HepG2 (cell line): ENCODE measurements around the gene ENTREP3. TPM values are rescaled to one million over a fixed set of nuclear protein-coding genes. Genes with fewer than 3 reads are reported as not detected.
A peak's percentile ranks its signal among the peaks of the same experiment; 100 is the strongest.

Experiments used
- ARNT2 ChIP-seq: sonication (generic); formaldehyde crosslinking; IDR thresholded peaks from 2 replicates; pipeline ENCODE4 v1.8.0; 2022; ENCODE audit warnings: mild to moderate bottlenecking, low read depth, missing genetic modification reagents, moderate library complexity
- BHLHE40 ChIP-seq: IDR thresholded peaks from 2 replicates; pipeline ENCODE4 v1.6.1; 2011; ENCODE audit warnings: low read length, improper control_type of control experiment
- FIP1L1 ChIP-seq: fragments of 200-400 bp; formaldehyde crosslinking; IDR thresholded peaks from 2 replicates; pipeline ENCODE4 v1.6.1; 2018; ENCODE audit warnings: low read depth, mild to moderate bottlenecking, low read length, moderate library complexity, borderline replicate concordance; ENCODE audit not compliant: insufficient read depth
- GMEB1 ChIP-seq: sonication (generic); formaldehyde crosslinking; IDR thresholded peaks from 2 replicates; pipeline ENCODE4 v1.5.1; 2020; ENCODE audit warnings: missing genetic modification reagents, mild to moderate bottlenecking, borderline replicate concordance
- HNF4A ChIP-seq: sonication (generic); formaldehyde crosslinking; IDR thresholded peaks from 2 replicates; pipeline ENCODE4 v1.4.0; 2020; ENCODE audit warnings: missing genetic modification reagents
- MBD4 ChIP-seq: IDR thresholded peaks from 2 replicates; pipeline ENCODE4 v1.6.1; 2012; ENCODE audit warnings: low read length, inconsistent platforms, borderline replicate concordance
- MED1 ChIP-seq: sonication (generic); formaldehyde crosslinking; IDR thresholded peaks from 2 replicates; pipeline ENCODE4 v1.4.0; 2020; ENCODE audit warnings: missing genetic modification reagents
- NR3C1 ChIP-seq: sonication (generic); formaldehyde crosslinking; IDR thresholded peaks from 2 replicates; pipeline ENCODE4 v1.4.0; 2020; ENCODE audit warnings: missing genetic modification reagents
- RBM39 ChIP-seq: fragments of 200-400 bp; formaldehyde crosslinking; IDR thresholded peaks from one replicate; pipeline ENCODE4 v1.6.1; 2018; ENCODE audit warnings: antibody characterized with exemption, mild to moderate bottlenecking, low read depth, low read length; ENCODE audit not compliant: poor library complexity, severe bottlenecking
- REST ChIP-seq, 2 experiments: IDR thresholded peaks; 2 replicates each; pipeline ENCODE4 v1.6.1; 2011 to 2012; ENCODE audit warnings: low read length in 2 of 2, borderline replicate concordance in 1 of 2, low read depth in 1 of 2, mild to moderate bottlenecking in 1 of 2, moderate library complexity in 1 of 2
- ZBTB42 ChIP-seq: sonication (generic); formaldehyde crosslinking; IDR thresholded peaks from 2 replicates; pipeline ENCODE4 v1.5.0; 2020; ENCODE audit warnings: mild to moderate bottlenecking, missing genetic modification reagents
- ZBTB44 ChIP-seq: sonication (generic); formaldehyde crosslinking; IDR thresholded peaks from 2 replicates; pipeline ENCODE4 v1.4.0; 2020; ENCODE audit warnings: missing genetic modification reagents
- ZNF12 ChIP-seq: sonication (generic); formaldehyde crosslinking; IDR thresholded peaks from 2 replicates; pipeline ENCODE4 v1.5.0; 2020; ENCODE audit warnings: missing genetic modification reagents
- ZNF562 ChIP-seq: sonication (generic); formaldehyde crosslinking; IDR thresholded peaks from 2 replicates; pipeline ENCODE4 v1.8.0; 2022; ENCODE audit warnings: missing genetic modification reagents, borderline replicate concordance
- ZNF652 ChIP-seq: IDR thresholded peaks from 2 replicates; pipeline ENCODE4 v1.6.1; 2016; ENCODE audit warnings: low read depth, borderline replicate concordance
- polyA plus RNA-seq, 8 experiments: library from polyadenylated mRNA; depleted of rRNA in 3 of 8; stranded (reverse) in 7 of 8; unstranded in 1 of 8; fragments of >200 nt; fragmentation: Illumina TruSeq in 4 of 8; extraction: Trizol in 4 of 8; gene quantifications; 2 replicates each; pipeline versions ENCODE4 v1.2.1 to v1.2.3, GENCODE V29; 2011 to 2016; ENCODE audit warnings: low read depth in 4 of 8, missing spikeins in 1 of 8, mixed read lengths in 1 of 8; ENCODE audit not compliant: insufficient read depth in 1 of 8
- total RNA-seq, 5 experiments: library from RNA; depleted of rRNA; stranded (reverse); fragments of >200 nt; fragmentation: Illumina TruSeq; extraction: Trizol; gene quantifications; 2 replicates each; pipeline ENCODE4 v1.2.3, GENCODE V29; 2016; ENCODE audit warnings: low read depth in 1 of 5
- TF ChIP-seq, protein P1 (sequence below): sonication (generic); formaldehyde crosslinking; conservative IDR thresholded peaks from 2 replicates; pipeline ENCODE4 v1.8.1; 2023; ENCODE audit warnings: missing genetic modification reagents

ENTREP3 gene
- total and polyA plus RNA-seq, 2 of the 13 experiments (the other 11 are each of a cell fraction or from before 2014, with no cell fraction given), result 4.1 to 9.9 TPM

DNA sequence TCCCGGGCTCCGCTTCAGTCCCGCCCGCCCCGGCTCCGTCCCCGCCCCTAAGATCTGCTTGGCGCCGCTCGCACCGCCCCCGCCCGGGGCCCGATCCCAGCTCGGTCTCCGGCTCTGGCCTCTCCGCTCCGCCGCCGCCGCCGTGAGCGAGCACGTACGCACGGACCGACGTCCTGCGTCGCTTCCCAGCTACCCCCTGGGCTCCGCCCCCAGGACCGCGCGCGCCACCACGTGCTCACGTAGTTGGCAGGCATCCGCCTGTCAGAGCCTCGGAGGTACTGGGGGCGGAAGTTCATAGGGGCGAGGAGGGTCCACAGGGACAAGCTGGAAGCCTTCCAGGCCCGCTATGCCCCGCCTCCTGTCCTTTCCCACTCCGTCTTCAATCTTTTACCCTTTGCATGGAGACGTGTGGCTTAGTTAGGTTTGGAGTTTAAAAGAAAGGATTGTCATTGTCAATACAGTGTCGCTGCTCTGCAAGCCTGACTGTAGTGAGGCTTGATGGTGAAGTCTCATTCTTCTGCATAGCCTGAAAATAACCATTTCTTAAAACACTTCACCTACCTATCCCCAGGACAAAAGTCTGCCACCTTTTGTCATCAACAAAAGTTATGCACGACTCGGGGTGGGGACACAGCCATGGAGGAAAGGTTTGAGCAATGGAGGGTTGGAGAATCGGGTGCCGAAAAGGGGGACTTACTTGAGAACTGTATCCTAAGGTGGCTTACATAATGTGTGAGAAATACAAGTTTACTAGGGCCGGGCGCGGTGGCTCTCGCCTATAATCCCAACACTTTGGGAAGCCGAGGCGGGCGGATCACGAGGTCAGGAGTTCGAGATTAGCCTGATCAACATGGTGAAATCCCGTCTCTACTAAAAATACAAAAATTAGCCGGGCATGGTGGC is 18.3 kb upstream of the ENTREP3 start, which contains the start of gene CLK2 (continued):
- TF ChIP-seq REST (IDR thresholded peaks at IDR 0.05; ENCODE audit: borderline replicate concordance in 1 of 2, low read depth in 1 of 2, low read length in 2 of 2) (peak in 1 of 2 experiments; percentile 6; a peak in 1 of 4 replicates), BHLHE40 (peak; percentile 51), ZNF652 (peak; percentile 51; the same call in 1 of the 2 replicates), RBM39 (peak; percentile 47), ARNT2 (CRISPR knock-in tag) (peak; percentile 63; the same call in 1 of the 2 replicates), GMEB1 (peak; percentile 100), MBD4 (no peak), NR3C1 (CRISPR knock-in tag) (no peak), ZNF562 (CRISPR knock-in tag) (no peak), ZBTB44 (0 out of 2 replicates have a peak, but pooled peaks have one; percentile 14), FIP1L1 (no peak), MED1 (CRISPR knock-in tag) (peak; percentile 87), ZBTB42 (CRISPR knock-in tag) (0 out of 2 replicates have a peak, but pooled peaks have one; percentile 6), ZNF12 (CRISPR knock-in tag) (no peak), HNF4A (CRISPR knock-in tag) (peak; percentile 53)
- TF ChIP-seq, protein P1, sequence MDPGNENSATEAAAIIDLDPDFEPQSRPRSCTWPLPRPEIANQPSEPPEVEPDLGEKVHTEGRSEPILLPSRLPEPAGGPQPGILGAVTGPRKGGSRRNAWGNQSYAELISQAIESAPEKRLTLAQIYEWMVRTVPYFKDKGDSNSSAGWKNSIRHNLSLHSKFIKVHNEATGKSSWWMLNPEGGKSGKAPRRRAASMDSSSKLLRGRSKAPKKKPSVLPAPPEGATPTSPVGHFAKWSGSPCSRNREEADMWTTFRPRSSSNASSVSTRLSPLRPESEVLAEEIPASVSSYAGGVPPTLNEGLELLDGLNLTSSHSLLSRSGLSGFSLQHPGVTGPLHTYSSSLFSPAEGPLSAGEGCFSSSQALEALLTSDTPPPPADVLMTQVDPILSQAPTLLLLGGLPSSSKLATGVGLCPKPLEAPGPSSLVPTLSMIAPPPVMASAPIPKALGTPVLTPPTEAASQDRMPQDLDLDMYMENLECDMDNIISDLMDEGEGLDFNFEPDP, result 0 out of 2 replicates have a peak, but pooled peaks have one; percentile 33
